ENCODE results near the gene CRNKL1.

- TF ChIP-seq EZH2phosphoT487 (conservative IDR thresholded peaks at IDR 0.05; ENCODE audit: low read length) (no peak), CTCF (IDR thresholded peaks at IDR 0.05; ENCODE audit: insufficient read depth, low read length, poor library complexity, severe bottlenecking) (no peak)
These were observed 32.1 kb upstream of the CRNKL1 start for GRCh38 chr20:20084296-20084752.
